Measurements from ENCODE around the gene CYP11A1. TPM values are rescaled to one million over a fixed set of nuclear protein-coding genes. Genes with fewer than 3 reads are reported as not detected.

Gene CYP11A1
- polyA plus RNA-seq, 2 of the 4 experiments (the other 2 are of a cell fraction) = 0.06 TPM; not detected in 1

DNA sequence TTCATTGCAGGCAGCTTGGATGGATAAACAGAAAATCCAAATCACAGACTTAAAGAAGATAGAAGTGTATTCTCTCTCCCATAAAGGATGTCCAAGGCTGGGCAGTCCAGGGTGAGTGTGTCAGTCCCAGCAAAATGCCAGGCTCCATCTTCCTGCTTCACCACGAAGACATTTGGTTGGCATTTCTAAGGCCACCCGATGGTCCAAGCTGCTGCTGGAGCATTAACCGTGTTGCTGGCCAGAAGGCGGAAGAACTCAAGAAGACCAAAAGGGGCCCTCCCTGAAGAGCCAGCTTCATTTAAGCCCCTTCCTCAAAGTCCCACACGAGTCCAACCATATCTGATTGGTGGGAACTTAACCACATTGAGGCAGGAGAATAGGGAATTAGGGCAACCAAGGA is 3.0 kb upstream of the CYP11A1 start:
- FAIRE-seq = no peak
- H3K4me3 ChIP-seq = no peak overlapping the region
- CTCF ChIA-PET = interaction anchor here (1.1 to 23.0 kb wide), 2 partner anchors 12 to 64 kb away, joined by 3 to 681 read pairs; partner anchors contain the start of gene SEMA7A

DNA sequence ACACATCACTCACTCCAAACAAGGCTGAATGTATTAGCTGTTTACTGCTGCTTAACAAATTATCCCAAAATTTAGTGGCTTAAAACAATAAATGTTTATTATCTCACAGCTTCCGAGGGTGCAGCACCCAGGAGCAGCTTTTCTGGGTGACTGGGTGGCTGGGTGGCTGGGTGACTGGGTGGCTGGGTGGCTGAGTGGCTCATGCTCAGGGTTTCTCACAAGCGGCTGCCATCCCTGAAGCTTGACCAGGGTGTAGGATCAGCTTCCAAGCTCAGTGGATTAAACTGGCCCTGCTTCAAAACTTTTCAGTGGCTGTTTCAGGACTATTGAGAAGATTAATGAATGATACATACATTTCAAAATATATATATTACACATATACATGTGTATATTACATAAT is 2.3 kb upstream of the CYP11A1 start:
- TF ChIP-seq FOXS1 (CRISPR knock-in tag; IDR thresholded peaks at IDR 0.05) (no peak), POLR2A (IDR thresholded peaks at IDR 0.05; ENCODE audit: low read length) (no peak), HOXB13 (CRISPR knock-in tag; IDR thresholded peaks at IDR 0.05; ENCODE audit: low read depth) (no peak), KDM5A (IDR thresholded peaks at IDR 0.05) (no peak), ZC3H11A (IDR thresholded peaks at IDR 0.05) (no peak), MYC (IDR thresholded peaks at IDR 0.05; ENCODE audit: borderline replicate concordance, low read length) (no peak), EHMT2 (IDR thresholded peaks at IDR 0.05; ENCODE audit: low read depth) (no peak), TP53 (CRISPR knock-in tag; IDR thresholded peaks at IDR 0.05) (no peak), FOSB (CRISPR knock-in tag; IDR thresholded peaks at IDR 0.05) (no peak), RFX5 (IDR thresholded peaks at IDR 0.05) (no peak)
- TF ChIP-seq, protein P1, sequence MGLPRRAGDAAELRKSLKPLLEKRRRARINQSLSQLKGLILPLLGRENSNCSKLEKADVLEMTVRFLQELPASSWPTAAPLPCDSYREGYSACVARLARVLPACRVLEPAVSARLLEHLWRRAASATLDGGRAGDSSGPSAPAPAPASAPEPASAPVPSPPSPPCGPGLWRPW (IDR thresholded peaks at IDR 0.05) = no peak
- DNase-seq (ENCODE audit: low read depth in 1 of 2, low spot score in 1 of 2) (no peak), FAIRE-seq (no peak), ATAC-seq (no peak)
- CTCF ChIA-PET = interaction anchor here (23.0 kb wide), 1 partner anchor 65 kb away, joined by 681 read pairs; the partner anchor contains the start of gene SEMA7A
- H3K27ac ChIP-seq = no peak overlapping the region
- H3K4me3 ChIP-seq = no peak overlapping the region
- no peak overlapping the region for H3K4me2 ChIP-seq
- peaks cover 3% of the 10 kb centered on the region for H3K4me1 ChIP-seq
- no peaks in the 10 kb centered on the region for H3K9me3 ChIP-seq
- 37% methylated on average over 2 of the region's 2 CpGs for WGBS (ENCODE audit: missing lambda C conversion rate)
- POLR2A ChIA-PET = no interaction called here

More for the DNA sequence above, 3.0 kb upstream of the CYP11A1 start:
- H3K4me2 ChIP-seq = no peak overlapping the region
- H3K4me1 ChIP-seq = peaks cover 7% of the 10 kb centered on the region
- 58% methylated on average over 5 of the region's 5 CpGs for WGBS (ENCODE audit: missing lambda C conversion rate)
- no peak for ATAC-seq
- TF ChIP-seq NFE2L2 (conservative IDR thresholded peaks at IDR 0.05; ENCODE audit: low read length) (no peak), GATA3 (IDR thresholded peaks at IDR 0.05; ENCODE audit: borderline replicate concordance) (no peak), KDM1A (IDR thresholded peaks at IDR 0.05; ENCODE audit: low read depth) (no peak)
- no peaks in the 10 kb centered on the region for H3K9me3 ChIP-seq
- H3K27ac ChIP-seq = no peak overlapping the region
- POLR2A ChIA-PET = no interaction called here
- no peak for DNase-seq (ENCODE audit: low read depth in 1 of 2, low spot score in 1 of 2)

DNA sequence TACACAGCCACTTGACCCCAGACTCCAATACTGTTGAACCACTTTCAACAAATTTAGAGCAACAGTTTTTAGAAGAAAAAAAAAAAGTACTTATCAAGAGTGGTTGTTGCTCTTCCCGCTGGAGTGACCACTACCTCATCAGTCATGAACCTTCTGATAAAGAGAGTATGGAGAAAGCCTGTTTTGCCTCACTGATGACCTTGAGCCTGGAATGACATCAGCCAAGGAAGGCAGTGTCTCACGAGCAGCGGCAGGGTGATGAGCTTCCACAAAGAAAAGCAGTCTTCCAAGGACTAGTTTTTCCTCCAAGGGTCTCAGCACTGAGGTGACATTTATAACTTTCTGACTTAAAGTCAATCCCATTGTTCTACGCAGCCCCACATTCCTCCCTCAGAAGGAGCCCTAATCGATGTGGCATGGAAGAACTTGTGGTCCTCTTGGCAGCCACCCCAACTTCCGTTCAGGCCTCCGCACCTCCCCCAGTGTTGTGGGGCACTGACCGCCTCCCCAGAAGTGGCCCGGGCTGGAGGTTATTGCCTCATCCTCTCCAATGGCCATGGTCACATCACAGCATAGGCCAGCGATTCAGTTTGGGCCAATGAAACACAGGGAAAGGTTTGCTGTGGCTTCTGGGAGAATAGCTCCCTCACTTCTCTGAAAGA is 1.8 kb upstream of the CYP11A1 start:
- H3K4me2 ChIP-seq = no peak overlapping the region
- H3K27ac ChIP-seq = no peak overlapping the region
- no peaks in the 10 kb centered on the region for H3K9me3 ChIP-seq
- WGBS (ENCODE audit: missing lambda C conversion rate) = 69% methylated on average over 6 of the region's 10 CpGs
- H3K4me1 ChIP-seq = no peaks in the 10 kb centered on the region
- FAIRE-seq = no peak
- H3K4me3 ChIP-seq = no peak overlapping the region
- no peak for ATAC-seq
- POLR2A ChIA-PET = no interaction called here
- CTCF ChIA-PET = interaction anchor here (1.2 to 23.0 kb wide), 2 partner anchors 13 to 66 kb away, joined by 3 to 681 read pairs; partner anchors contain the start of gene SEMA7A
- DNase-seq (ENCODE audit: low read depth in 1 of 2, low spot score in 1 of 2) = no peak
- no peak for TF ChIP-seq CHD2 (IDR thresholded peaks at IDR 0.05; ENCODE audit: low read length, partially characterized antibody)
- no peak for TF ChIP-seq NR3C1 (IDR thresholded peaks at IDR 0.05)
- TF ChIP-seq, protein P1 (IDR thresholded peaks at IDR 0.05) = no peak
- TF ChIP-seq HOXB5 (CRISPR knock-in tag; IDR thresholded peaks at IDR 0.05) = no peak
- TF ChIP-seq CEBPB (IDR thresholded peaks at IDR 0.05) = no peak
- TF ChIP-seq NPAS2 (CRISPR knock-in tag; IDR thresholded peaks at IDR 0.05; ENCODE audit: borderline replicate concordance) = no peak
- no peak for TF ChIP-seq HEYL (CRISPR knock-in tag; IDR thresholded peaks at IDR 0.05)
- TF ChIP-seq NFE2L2 (conservative IDR thresholded peaks at IDR 0.05; ENCODE audit: low read length) = no peak
- TF ChIP-seq, protein P2, sequence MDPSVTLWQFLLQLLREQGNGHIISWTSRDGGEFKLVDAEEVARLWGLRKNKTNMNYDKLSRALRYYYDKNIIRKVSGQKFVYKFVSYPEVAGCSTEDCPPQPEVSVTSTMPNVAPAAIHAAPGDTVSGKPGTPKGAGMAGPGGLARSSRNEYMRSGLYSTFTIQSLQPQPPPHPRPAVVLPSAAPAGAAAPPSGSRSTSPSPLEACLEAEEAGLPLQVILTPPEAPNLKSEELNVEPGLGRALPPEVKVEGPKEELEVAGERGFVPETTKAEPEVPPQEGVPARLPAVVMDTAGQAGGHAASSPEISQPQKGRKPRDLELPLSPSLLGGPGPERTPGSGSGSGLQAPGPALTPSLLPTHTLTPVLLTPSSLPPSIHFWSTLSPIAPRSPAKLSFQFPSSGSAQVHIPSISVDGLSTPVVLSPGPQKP (IDR thresholded peaks at IDR 0.05; ENCODE audit: low read depth, low read length) = no peak
- TF ChIP-seq HOXA7 (CRISPR knock-in tag; IDR thresholded peaks at IDR 0.05) = no peak
- no peak for TF ChIP-seq RFX5 (IDR thresholded peaks at IDR 0.05)
- TF ChIP-seq RNF2 (IDR thresholded peaks at IDR 0.05; ENCODE audit: borderline replicate concordance, low read depth) = no peak
- TF ChIP-seq, protein P3, sequence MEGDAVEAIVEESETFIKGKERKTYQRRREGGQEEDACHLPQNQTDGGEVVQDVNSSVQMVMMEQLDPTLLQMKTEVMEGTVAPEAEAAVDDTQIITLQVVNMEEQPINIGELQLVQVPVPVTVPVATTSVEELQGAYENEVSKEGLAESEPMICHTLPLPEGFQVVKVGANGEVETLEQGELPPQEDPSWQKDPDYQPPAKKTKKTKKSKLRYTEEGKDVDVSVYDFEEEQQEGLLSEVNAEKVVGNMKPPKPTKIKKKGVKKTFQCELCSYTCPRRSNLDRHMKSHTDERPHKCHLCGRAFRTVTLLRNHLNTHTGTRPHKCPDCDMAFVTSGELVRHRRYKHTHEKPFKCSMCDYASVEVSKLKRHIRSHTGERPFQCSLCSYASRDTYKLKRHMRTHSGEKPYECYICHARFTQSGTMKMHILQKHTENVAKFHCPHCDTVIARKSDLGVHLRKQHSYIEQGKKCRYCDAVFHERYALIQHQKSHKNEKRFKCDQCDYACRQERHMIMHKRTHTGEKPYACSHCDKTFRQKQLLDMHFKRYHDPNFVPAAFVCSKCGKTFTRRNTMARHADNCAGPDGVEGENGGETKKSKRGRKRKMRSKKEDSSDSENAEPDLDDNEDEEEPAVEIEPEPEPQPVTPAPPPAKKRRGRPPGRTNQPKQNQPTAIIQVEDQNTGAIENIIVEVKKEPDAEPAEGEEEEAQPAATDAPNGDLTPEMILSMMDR (IDR thresholded peaks at IDR 0.05) = no peak
- TF ChIP-seq MAZ (IDR thresholded peaks at IDR 0.05; ENCODE audit: borderline replicate concordance, low read depth, low read length) = no peak
- no peak for TF ChIP-seq ESRRA (IDR thresholded peaks at IDR 0.05; ENCODE audit: borderline replicate concordance, low read length)
- TF ChIP-seq BHLHE40 (IDR thresholded peaks at IDR 0.05; ENCODE audit: low read depth, low read length) = no peak
- TF ChIP-seq JUNB (IDR thresholded peaks at IDR 0.05) = no peak
- TF ChIP-seq, protein P4, sequence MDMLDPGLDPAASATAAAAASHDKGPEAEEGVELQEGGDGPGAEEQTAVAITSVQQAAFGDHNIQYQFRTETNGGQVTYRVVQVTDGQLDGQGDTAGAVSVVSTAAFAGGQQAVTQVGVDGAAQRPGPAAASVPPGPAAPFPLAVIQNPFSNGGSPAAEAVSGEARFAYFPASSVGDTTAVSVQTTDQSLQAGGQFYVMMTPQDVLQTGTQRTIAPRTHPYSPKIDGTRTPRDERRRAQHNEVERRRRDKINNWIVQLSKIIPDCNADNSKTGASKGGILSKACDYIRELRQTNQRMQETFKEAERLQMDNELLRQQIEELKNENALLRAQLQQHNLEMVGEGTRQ (IDR thresholded peaks at IDR 0.05) = no peak
